GM19324 (cell line): Measurements from ENCODE around the gene SLC19A1.
"Not testable (repeated sequence)": the region's sequence is repeated elsewhere in the genome, so short reads cannot be mapped to it uniquely, and the experiment has no call there.

ENCODE experiments used
- ATAC-seq: cut with Tn5 transposase; IDR thresholded peaks from one replicate; pipeline ENCODE4 v1.9.1; 2021; ENCODE audit warnings: mild to moderate bottlenecking, moderate library complexity; ENCODE audit not compliant: unreplicated experiment, low FRiP score

SLC19A1 gene

GRCh38 chr21:45508607-45509565 is 33.4 kb downstream of the SLC19A1 start:
- no peak for ATAC-seq

- ATAC-seq = no peak
Observed at GRCh38 chr21:45507888-45508508, 34.2 kb downstream of the SLC19A1 start.

- no peak for ATAC-seq
Observed at GRCh38 chr21:45507523-45507875, 34.7 kb downstream of the SLC19A1 start.

GRCh38 chr21:45506836-45507522 is 35.3 kb downstream of the SLC19A1 start:
- ATAC-seq = no peak

- no peak for ATAC-seq
Observed at GRCh38 chr21:45506241-45506817, 35.9 kb downstream of the SLC19A1 start.

GRCh38 chr21:45505416-45506021 is 36.7 kb downstream of the SLC19A1 start:
- no peak for ATAC-seq

- ATAC-seq = no peak
Observed at GRCh38 chr21:45504516-45505415, 37.5 kb downstream of the SLC19A1 start.

- ATAC-seq = no peak
Observed at GRCh38 chr21:45504021-45504515, 38.2 kb downstream of the SLC19A1 start.

GRCh38 chr21:45503226-45503625 is 39.0 kb downstream of the SLC19A1 start:
- not testable (repeated sequence) for ATAC-seq

GRCh38 chr21:45502600-45502999 is 39.6 kb downstream of the SLC19A1 start:
- ATAC-seq = no peak

GRCh38 chr21:45502006-45502345 is 40.3 kb downstream of the SLC19A1 start:
- no peak for ATAC-seq

GRCh38 chr21:45501081-45502005 is 40.9 kb downstream of the SLC19A1 start:
- not testable (repeated sequence) for ATAC-seq

GRCh38 chr21:45499970-45500577 is 42.2 kb downstream of the SLC19A1 start:
- ATAC-seq = no peak

- no peak for ATAC-seq
Observed at GRCh38 chr21:45499201-45499750, 43.0 kb downstream of the SLC19A1 start.

GRCh38 chr21:45498646-45499000 is 43.6 kb downstream of the SLC19A1 start:
- no peak for ATAC-seq

- no peak for ATAC-seq
Observed at GRCh38 chr21:45497846-45498645, 44.2 kb downstream of the SLC19A1 start.
